ACC112 (cell line): Measurements from ENCODE around the gene FAM184B.
"Not testable (repeated sequence)": the region's sequence is repeated elsewhere in the genome, so short reads cannot be mapped to it uniquely, and the experiment has no call there.

Experiments used
- H2AFZ ChIP-seq: fragments of 200-600 bp; sonication (generic); one replicate; pipeline ENCODE4 v1.6.0; 2017; ENCODE audit warnings: antibody characterized with exemption, low read length; ENCODE audit not compliant: unreplicated experiment
- H3K27ac ChIP-seq: fragments of 200-600 bp; sonication (generic); 2 replicates; pipeline ENCODE4 v1.5.1; 2014; ENCODE audit warnings: low read depth, mild to moderate bottlenecking, antibody characterized with exemption, low read length, moderate library complexity
- H3K27me3 ChIP-seq: fragments of 200-600 bp; sonication (generic); 2 replicates; pipeline ENCODE4 v1.6.1; 2014; ENCODE audit warnings: mild to moderate bottlenecking, antibody characterized with exemption, low read length, moderate library complexity, mixed read lengths; ENCODE audit not compliant: insufficient read depth
- H3K36me3 ChIP-seq: fragments of 200-600 bp; sonication (generic); 2 replicates; pipeline ENCODE4 v1.6.1; 2016; ENCODE audit warnings: mild to moderate bottlenecking, antibody characterized with exemption, low read length, moderate library complexity, mixed read lengths; ENCODE audit not compliant: insufficient read depth
- H3K4me1 ChIP-seq: fragments of 200-600 bp; sonication (generic); one replicate; pipeline ENCODE4 v1.6.1; 2016; ENCODE audit warnings: low read length, mixed read lengths; ENCODE audit not compliant: insufficient read depth, unreplicated experiment, control insufficient read depth
- H3K4me3 ChIP-seq: fragments of 200-600 bp; sonication (generic); 2 replicates; pipeline ENCODE4 v1.5.1; 2014; ENCODE audit warnings: mild to moderate bottlenecking, low read depth, low read length
- H3K79me2 ChIP-seq: fragments of 200-600 bp; sonication (generic); one replicate; pipeline ENCODE4 v1.6.0; 2016; ENCODE audit warnings: low read length; ENCODE audit not compliant: control insufficient read depth, unreplicated experiment, insufficient read depth

The FAM184B gene

DNA sequence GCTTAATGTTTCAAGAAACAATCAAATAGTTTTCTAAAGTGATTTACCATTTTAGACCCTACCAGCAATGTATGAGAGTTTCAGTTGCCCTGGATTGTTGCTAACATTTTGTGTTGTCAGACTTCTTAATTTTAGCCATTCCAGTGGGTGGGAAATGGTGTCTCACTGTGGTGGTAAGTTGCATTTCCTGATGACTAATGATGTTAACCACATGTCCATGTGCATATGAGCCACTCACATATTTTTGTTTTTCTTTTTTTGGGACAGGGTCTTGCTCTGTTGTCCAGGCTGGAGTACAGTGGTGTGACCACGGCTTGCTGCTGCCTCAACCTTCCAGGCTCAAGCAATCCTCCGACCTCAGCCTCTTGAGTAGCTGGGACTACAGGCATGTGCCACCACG is 118.7 kb downstream of the FAM184B start:
- Histone ChIP-seq H3K36me3 (no peaks in the 10 kb centered on the region), H3K27ac (no peak overlapping the region), H3K79me2 (no peaks in the 10 kb centered on the region), H3K27me3 (peaks cover 9% of the 10 kb centered on the region), H3K4me1 (no peaks in the 10 kb centered on the region), H3K4me3 (no peak overlapping the region), H2AFZ (no peak overlapping the region)

DNA sequence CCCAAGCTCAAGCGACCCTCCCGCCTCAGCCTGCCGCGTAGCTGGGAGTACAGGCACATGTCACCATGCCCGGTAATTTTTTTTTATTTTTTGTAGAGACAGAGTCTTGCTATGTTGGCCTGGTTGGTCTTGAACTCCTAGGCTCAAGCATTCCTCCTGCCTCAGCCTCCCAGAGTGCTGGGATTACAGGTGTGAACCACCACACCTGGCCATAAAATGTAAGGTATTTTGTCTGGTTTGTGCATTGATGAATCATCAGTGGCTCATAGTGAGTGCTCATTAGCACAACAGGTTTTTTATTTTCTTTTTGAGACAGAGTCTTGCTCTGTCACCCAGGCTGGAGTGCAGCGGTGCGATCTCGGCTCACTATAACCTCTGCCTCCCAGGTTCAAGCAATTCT is 122.2 kb downstream of the FAM184B start:
- not testable (repeated sequence) for H3K79me2 ChIP-seq, H3K4me1 ChIP-seq, H3K27ac ChIP-seq, H3K4me3 ChIP-seq, H3K36me3 ChIP-seq, H2AFZ ChIP-seq
- peaks cover 30% of the 10 kb centered on the region for H3K27me3 ChIP-seq

DNA sequence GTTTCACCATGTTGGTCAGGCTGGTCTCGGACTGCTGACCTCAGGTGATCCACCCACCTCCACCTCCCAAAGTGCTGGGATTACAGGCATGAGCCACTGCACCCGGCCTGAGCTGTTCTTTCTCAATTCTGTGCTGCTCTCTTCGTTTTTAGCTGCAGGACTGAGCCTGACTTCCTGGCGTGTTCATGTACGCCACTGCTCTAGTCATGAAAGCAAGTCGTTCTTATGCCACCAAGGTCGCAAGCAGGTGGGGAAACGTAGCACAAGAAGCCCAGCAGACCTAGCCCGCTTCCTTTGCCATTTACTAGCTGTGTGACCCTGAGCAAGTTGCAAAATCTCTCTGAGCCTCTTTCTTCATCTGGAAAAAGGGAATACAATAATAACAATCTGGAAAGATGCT is 123.6 kb downstream of the FAM184B start:
- Histone ChIP-seq H3K4me3 (no peak overlapping the region), H3K36me3 (no peaks in the 10 kb centered on the region), H2AFZ (no peak overlapping the region), H3K27ac (no peak overlapping the region), H3K79me2 (no peaks in the 10 kb centered on the region), H3K4me1 (no peaks in the 10 kb centered on the region), H3K27me3 (peaks cover 30% of the 10 kb centered on the region)

DNA sequence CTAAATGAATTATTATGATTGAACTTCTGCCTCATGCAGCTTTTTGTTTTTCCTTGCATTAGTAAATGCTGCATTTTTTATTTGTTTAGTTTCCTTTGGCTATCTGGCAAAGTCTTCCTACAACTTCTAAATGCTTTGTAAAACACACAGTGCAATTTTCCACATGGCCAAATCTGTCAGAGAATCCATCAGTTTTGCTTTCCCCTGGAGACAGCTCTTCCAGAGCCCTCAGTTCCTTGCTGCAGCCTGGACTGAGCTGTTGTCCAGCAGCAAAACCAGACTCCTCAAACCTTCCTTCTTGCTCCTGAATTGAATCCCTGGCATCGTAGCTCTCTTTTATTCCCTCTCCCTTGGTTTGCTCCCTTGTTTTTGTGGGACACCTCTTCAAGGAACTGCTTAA is 124.3 kb downstream of the FAM184B start:
- Histone ChIP-seq H3K27ac (no peak overlapping the region), H3K4me1 (no peaks in the 10 kb centered on the region), H2AFZ (no peak overlapping the region), H3K4me3 (no peak overlapping the region), H3K36me3 (no peaks in the 10 kb centered on the region), H3K79me2 (no peaks in the 10 kb centered on the region), H3K27me3 (peaks cover 30% of the 10 kb centered on the region)

DNA sequence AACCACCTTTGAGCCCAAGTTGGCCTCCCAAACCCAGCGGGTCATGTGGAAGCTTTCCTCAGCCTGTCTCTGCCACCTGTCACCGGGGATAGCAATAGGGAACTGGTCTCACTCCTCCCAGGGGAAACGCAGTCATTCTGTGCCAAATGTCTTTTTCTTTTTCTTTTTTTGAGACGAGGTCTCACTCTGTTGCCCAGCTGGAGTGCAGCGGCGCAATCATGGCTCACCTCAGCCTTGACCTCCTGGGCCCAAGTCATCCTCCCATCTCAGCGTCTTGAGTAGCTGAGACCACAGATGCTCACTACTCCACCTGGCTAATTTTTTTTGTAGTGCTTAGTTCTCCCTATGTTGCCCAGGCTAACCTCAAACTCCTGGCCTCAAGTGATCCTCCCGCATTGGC is 126.7 kb downstream of the FAM184B start:
- Histone ChIP-seq H3K27ac (no peak overlapping the region), H3K4me3 (no peak overlapping the region), H3K4me1 (no peaks in the 10 kb centered on the region), H3K27me3 (peaks cover 36% of the 10 kb centered on the region), H3K79me2 (no peaks in the 10 kb centered on the region), H2AFZ (no peak overlapping the region), H3K36me3 (no peaks in the 10 kb centered on the region)

DNA sequence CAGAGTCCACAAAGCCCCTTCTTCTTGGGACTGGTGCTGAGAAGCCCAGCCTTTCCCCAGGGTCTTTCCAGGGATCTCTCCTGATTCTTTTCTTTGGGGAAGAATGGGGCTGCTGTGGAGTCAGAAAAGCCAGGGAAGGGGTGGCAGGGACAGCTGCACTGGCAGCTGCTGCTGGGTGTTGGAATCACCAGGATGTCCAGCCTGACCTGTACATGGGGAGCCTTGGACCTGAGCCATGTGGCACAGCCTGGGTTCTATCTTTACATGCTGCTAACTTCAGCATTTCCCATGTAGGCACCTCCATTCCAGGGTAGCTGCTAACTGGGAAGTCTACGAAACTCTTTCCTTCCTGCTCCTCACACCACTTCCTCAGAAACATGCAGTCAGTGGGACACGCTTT is 131.0 kb downstream of the FAM184B start:
- Histone ChIP-seq H3K4me1 (no peaks in the 10 kb centered on the region), H3K36me3 (no peaks in the 10 kb centered on the region), H3K27ac (no peak overlapping the region), H3K27me3 (peaks cover 9% of the 10 kb centered on the region), H3K79me2 (no peaks in the 10 kb centered on the region), H2AFZ (no peak overlapping the region), H3K4me3 (no peak overlapping the region)

DNA sequence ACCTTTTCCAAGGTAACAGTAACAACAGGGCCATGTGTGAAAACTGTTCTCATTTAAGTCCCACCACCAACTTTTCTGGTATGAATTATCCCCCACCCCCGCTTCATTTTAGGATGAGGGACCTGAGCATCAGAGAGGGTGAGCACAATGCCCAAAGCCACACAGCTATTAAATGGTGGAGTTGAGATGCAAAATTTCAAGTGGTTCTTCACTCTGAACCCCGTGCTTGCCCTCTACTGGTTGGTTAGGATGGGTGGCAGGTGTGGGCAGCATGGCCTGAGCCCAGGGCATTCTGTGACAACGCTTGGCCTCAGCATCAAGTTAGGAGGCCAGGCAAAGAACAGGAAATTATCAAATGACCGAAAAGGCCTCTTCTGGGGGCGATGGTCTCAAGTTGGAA is 133.5 kb downstream of the FAM184B start:
- Histone ChIP-seq H3K36me3 (no peaks in the 10 kb centered on the region), H3K27me3 (peaks cover 5% of the 10 kb centered on the region; the same call in 1 of the 2 replicates), H3K4me1 (no peaks in the 10 kb centered on the region), H3K79me2 (no peaks in the 10 kb centered on the region), H3K27ac (no peak overlapping the region), H3K4me3 (no peak overlapping the region), H2AFZ (no peak overlapping the region)

DNA sequence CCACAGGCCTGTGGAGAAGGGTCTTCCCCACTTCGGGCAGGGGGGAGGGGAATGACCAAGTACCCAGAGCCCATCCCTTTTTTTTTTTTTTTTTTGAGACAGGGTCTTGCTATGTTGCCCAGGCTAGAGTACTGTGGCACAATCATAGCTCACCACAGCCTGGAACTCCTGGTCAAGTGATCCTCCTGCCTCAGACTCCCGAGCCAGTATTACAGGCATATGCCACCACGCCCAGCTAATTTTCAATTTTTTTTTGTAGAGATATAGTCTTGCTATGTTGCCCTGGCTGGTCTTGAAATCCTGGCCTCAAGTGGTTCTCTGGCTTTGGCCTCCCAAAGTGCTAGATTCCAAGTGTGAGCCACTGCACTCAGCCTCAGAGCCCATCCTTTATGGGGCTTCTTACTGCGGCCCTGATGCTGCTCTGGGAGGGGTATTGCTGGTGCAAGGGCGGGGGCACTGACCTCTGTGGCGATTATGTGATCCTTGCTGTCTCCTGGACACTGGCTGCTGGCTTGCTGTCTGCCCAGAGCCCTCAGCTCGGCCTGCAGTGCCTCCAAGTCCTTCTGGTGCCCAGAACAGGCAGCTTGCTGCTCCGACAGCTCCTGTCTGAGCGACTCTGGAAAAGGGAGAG is 134.1 kb downstream of the FAM184B start:
- H3K4me1 ChIP-seq = no peaks in the 10 kb centered on the region
- H3K27ac ChIP-seq = no peak overlapping the region
- H3K79me2 ChIP-seq = no peaks in the 10 kb centered on the region
- 0 out of 2 replicates have a peak, but pooled peaks cover 3% of the 10 kb centered on the region for H3K36me3 ChIP-seq
- no peak overlapping the region for H2AFZ ChIP-seq
- no peak overlapping the region for H3K4me3 ChIP-seq
- H3K27me3 ChIP-seq = peaks cover 5% of the 10 kb centered on the region; the same call in 1 of the 2 replicates

DNA sequence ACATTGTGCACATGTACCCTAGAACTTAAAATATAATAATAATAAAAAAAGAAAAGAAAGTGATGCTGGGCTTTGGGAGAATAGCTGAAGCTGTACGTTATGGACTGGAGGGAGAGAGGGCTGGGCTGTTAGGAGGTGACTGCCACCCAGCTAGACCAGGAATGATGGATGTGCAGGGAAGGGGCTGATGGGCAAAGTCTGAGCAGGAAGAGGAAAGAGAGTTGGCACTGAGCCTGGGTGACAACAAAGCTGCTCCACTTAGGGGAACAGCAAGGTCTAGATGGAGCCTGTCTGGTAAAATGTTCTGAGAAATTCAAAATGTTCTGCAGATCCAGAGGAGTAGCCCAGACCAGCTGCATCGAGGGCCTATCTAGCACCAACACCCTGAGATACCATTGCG is 134.7 kb downstream of the FAM184B start:
- Histone ChIP-seq H3K27me3 (peaks cover 5% of the 10 kb centered on the region; the same call in 1 of the 2 replicates), H3K79me2 (no peaks in the 10 kb centered on the region), H3K36me3 (0 out of 2 replicates have a peak, but pooled peaks cover 4% of the 10 kb centered on the region), H2AFZ (no peak overlapping the region), H3K4me3 (no peak overlapping the region), H3K4me1 (no peaks in the 10 kb centered on the region), H3K27ac (no peak overlapping the region)

DNA sequence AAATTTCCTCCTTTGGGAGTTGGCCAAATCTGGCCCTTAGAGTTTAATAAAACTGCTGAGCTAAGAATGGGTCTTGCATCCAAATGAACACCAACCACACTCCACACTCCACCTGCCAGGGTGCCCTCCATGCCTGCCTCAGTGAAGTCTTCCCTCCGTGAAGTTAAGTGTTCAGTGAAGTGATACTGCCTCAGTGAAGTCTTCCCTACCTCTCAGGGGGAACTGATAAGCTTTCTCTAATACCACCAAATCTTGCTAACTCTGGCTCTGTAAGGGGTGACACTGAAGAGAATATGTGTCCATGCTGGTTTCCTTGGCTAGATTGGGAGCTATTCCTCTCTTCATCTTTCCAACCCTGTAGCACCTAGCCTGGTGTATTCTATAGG is 139.0 kb downstream of the FAM184B start:
- 0 out of 2 replicates have a peak, but pooled peaks cover 4% of the 10 kb centered on the region for H3K36me3 ChIP-seq
- no peak overlapping the region for H3K4me3 ChIP-seq
- no peaks in the 10 kb centered on the region for H3K79me2 ChIP-seq
- no peaks in the 10 kb centered on the region for H3K4me1 ChIP-seq
- H3K27ac ChIP-seq = no peak overlapping the region
- H2AFZ ChIP-seq = no peak overlapping the region
- H3K27me3 ChIP-seq = no peaks in the 10 kb centered on the region

DNA sequence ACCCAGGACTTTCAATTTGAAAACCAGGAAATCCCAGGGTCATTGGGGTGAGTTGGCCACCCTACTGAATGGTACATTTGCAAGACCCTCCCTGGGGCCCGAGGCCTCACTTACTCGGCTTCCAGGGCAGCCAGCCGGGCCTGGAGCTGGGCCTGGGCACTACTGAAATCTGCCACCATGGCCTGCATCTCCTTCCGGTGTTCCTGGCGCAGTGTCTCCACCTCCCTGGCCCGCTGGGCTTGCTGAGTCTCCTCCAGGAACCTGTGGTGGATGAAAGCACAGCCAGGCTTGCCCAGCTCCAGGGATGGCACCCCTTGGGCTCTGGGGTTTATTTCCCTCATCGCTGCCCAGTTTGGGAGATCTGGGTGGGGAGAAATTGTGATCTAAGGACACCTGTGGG is 142.3 kb downstream of the FAM184B start:
- Histone ChIP-seq H3K36me3 (0 out of 2 replicates have a peak, but pooled peaks cover 4% of the 10 kb centered on the region), H2AFZ (no peak overlapping the region), H3K27ac (no peak overlapping the region), H3K4me3 (no peak overlapping the region), H3K4me1 (no peaks in the 10 kb centered on the region), H3K27me3 (no peaks in the 10 kb centered on the region), H3K79me2 (no peaks in the 10 kb centered on the region)
